Psoas muscle (tissue), 8 donors: ENCODE measurements around the gene CNMD. TPM values are rescaled to one million over a fixed set of nuclear protein-coding genes. Genes with fewer than 3 reads are reported as not detected.
"Not testable (repeated sequence)": the region's sequence is repeated elsewhere in the genome, so short reads cannot be mapped to it uniquely, and the experiment has no call there.

Experiments
- ATAC-seq, 4 donors: fragments of 200-7000 bp; cut with Tn5 transposase; one replicate each; pipeline ENCODE4 v1.9.1; 2020; ENCODE audit warnings: moderate library complexity in 3 of 4, mild to moderate bottlenecking in 2 of 4
- DNase-seq, 2 donors: peaks; one replicate each; pipeline ENCODE4 v3.0.0-alpha.2; 2020
- H3K27ac ChIP-seq: fragments of 200-600 bp; one replicate; pipeline ENCODE4 v1.8.0; 2022
- H3K27me3 ChIP-seq, 3 donors: fragments of 200-600 bp in 1 of 3; one replicate each; pipeline versions ENCODE4 v1.6.1 to v1.8.0; 2013 to 2022; ENCODE audit warnings: low read length in 2 of 3, mild to moderate bottlenecking in 2 of 3, moderate library complexity in 1 of 3; ENCODE audit not compliant: insufficient read depth in 3 of 3
- H3K36me3 ChIP-seq, 2 donors: fragments of 200-600 bp in 1 of 2; one replicate each; pipeline versions ENCODE4 v1.6.1 to v1.8.0; 2013 to 2022; ENCODE audit warnings: low read depth in 1 of 2, mild to moderate bottlenecking in 1 of 2, moderate library complexity in 1 of 2; ENCODE audit not compliant: insufficient read depth in 1 of 2
- H3K4me1 ChIP-seq: fragments of 200-600 bp; one replicate; pipeline ENCODE4 v1.8.0; 2022
- H3K4me3 ChIP-seq: fragments of 200-600 bp; one replicate; pipeline ENCODE4 v1.8.0; 2022; ENCODE audit warnings: mild to moderate bottlenecking
- H3K9me3 ChIP-seq: fragments of 200-600 bp; one replicate; pipeline ENCODE4 v1.8.0; 2022
- WGBS, 3 donors: extraction: QIAGEN DNeasy Blood & Tissue Kit; methylation state at CpG; one replicate each; pipeline versions ENCODE4 v1.1.6 to v1.1.7; 2013; 5-methylcytosine and 5-hydroxymethylcytosine counted together
- intact Hi-C, 2 donors: fragments of 100-400 bp; cut with DNase I; formaldehyde crosslinking; loops; one replicate each; pipeline versions ENCODE4 v1.11.0 to v1.14.2; 2022
- polyA plus RNA-seq, 3 donors: library from polyadenylated mRNA; stranded (reverse); fragments of 200-250 nt; gene quantifications; one replicate each; pipeline ENCODE4 v1.2.3, GENCODE V29; 2013
- total RNA-seq, 4 donors: library from RNA; stranded (reverse); fragmentation: NEBNext Ultra II Directional in 2 of 4; extraction: Animal tissue kit (Norgen Biotek cat#: 25700) in 2 of 4; gene quantifications; one replicate each; pipeline versions ENCODE4 v1.2.1 to v1.2.4, GENCODE V29; 2021 to 2023
- TF ChIP-seq, protein P1 (sequence below): fragments of 200-600 bp; IDR thresholded peaks from one replicate; pipeline ENCODE4 v1.8.0; 2022; ENCODE audit warnings: antibody characterized with exemption
- donor health status: healthy with polysubstance abuse.
- donor health status: DM: no; HTN: no; CAD: no; lungs with moderate emphysema.
- donor health status: Bipolar disorder and iron deficiency.
- donor health status: healthy.
- donor health status: DM: yes; HTN: yes; CAD: no.
- donor health status: DM: no; HTN: no; CAD: no.
- donor health status: DM: no; HTN: no; CAD: no.
- donor health status: DM: yes; HTN: yes; CAD: no.

CNMD gene
- total and polyA plus RNA-seq, 7 donors = not detected

GRCh38 chr13:52736891-52737290, 2.7 kb downstream of the CNMD start:
- intact Hi-C loops = no loop called here
- peaks cover 0 to 30% (median 15%) of the 10 kb centered on the region in 3 donors for H3K27me3 ChIP-seq
- DNase-seq (no peak), ATAC-seq (no peak)
- no peaks in the 10 kb centered on the region for H3K4me1 ChIP-seq
- no peaks in the 10 kb centered on the region for H3K9me3 ChIP-seq
- WGBS, 3 donors = 92 to 94% (median 94%) methylated on average over 2 of the region's 2 CpGs
- no peaks in the 10 kb centered on the region for H3K36me3 ChIP-seq
- no peak overlapping the region for H3K4me3 ChIP-seq
- no peak overlapping the region for H3K27ac ChIP-seq
- TF ChIP-seq, protein P1, sequence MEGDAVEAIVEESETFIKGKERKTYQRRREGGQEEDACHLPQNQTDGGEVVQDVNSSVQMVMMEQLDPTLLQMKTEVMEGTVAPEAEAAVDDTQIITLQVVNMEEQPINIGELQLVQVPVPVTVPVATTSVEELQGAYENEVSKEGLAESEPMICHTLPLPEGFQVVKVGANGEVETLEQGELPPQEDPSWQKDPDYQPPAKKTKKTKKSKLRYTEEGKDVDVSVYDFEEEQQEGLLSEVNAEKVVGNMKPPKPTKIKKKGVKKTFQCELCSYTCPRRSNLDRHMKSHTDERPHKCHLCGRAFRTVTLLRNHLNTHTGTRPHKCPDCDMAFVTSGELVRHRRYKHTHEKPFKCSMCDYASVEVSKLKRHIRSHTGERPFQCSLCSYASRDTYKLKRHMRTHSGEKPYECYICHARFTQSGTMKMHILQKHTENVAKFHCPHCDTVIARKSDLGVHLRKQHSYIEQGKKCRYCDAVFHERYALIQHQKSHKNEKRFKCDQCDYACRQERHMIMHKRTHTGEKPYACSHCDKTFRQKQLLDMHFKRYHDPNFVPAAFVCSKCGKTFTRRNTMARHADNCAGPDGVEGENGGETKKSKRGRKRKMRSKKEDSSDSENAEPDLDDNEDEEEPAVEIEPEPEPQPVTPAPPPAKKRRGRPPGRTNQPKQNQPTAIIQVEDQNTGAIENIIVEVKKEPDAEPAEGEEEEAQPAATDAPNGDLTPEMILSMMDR = no peak

DNA sequence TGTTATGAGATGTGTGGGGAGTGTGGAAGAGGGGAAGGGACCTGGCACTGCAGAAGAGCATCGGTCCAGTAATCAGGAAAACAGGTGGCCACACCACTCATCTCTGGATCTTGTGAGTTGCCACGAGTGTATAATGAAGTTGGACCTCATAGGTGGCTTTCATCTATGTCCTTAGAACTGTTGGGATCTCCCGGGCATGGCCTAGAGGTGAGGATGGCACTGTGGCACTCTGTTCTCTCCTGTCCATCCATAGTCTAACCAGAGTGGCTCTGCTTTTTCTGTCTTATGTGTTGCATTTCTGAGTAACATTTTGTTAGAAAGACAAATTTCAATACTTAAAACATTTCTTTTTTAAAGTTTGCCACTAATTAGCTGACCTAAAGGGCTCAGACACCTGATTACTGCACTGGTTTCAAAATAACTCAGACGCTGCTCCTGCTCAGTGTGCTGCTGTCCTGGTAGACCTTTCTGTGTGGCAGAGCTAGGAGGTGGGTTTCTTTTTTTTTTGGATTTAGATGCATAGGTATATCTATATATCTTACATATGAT, 5.5 kb downstream of the CNMD start:
- H3K27ac ChIP-seq = no peak overlapping the region
- peaks cover 0 to 8% (median 5%) of the 10 kb centered on the region in 3 donors for H3K27me3 ChIP-seq
- no peak overlapping the region for H3K4me3 ChIP-seq
- 66 to 78% (median 74%) methylated on average over 4 of the region's 4 CpGs for WGBS, 3 donors
- ATAC-seq (no peak), DNase-seq (no peak)
- TF ChIP-seq, protein P1 = no peak
- H3K36me3 ChIP-seq = no peaks in the 10 kb centered on the region
- no peaks in the 10 kb centered on the region for H3K4me1 ChIP-seq
- no peaks in the 10 kb centered on the region for H3K9me3 ChIP-seq
- intact Hi-C loops = no loop called here

DNA sequence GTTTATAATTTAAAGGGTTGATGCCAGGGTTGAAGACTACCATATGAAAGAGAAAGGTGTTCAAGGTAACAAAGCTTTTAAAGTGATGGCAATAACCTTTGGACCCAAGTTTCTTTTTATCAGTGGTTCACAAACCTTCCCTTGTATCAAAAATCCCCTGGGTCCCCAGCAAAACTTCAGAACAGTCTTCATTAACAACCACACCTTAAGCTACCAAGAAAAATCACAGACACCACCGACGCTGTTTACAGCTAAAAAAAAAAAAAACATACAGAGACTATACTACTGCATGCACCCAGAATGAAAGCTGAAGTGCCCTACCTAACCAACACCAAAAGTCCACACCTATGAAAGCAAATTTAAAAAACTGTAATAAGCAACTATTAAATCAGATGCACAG, 13.4 kb downstream of the CNMD start:
- Histone ChIP-seq H3K4me3 (no peak overlapping the region), H3K27me3 (no peaks in the 10 kb centered on the region), H3K36me3 (no peaks in the 10 kb centered on the region), H3K9me3 (no peaks in the 10 kb centered on the region), H3K27ac (no peak overlapping the region), H3K4me1 (no peaks in the 10 kb centered on the region)
- 84 to 86% (median 85%) methylated on average over 2 of the region's 2 CpGs for WGBS, 3 donors
- ATAC-seq (no peak), DNase-seq (no peak)
- TF ChIP-seq, protein P1 = no peak
- intact Hi-C loops = no loop called here

DNA sequence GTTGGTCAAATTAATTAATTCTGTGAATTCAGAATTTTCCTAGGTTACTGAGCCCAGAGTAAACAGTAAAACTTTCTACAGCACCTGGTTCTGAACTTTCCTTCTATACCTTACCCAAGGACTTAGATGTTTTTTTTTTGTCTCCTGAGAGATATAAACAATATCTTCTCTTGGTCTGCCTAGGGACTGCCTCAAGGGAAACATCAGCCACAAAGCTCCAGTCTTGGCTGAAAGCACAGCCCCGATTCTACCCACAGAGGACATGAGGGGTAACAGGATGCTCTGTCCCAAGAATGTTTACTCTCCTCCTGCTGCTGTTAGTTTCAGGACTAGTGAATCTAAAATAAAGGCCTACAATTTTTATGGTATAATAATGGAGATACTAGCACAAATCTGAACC, 14.3 kb downstream of the CNMD start:
- Histone ChIP-seq H3K4me1 (no peaks in the 10 kb centered on the region), H3K27ac (no peak overlapping the region), H3K4me3 (no peak overlapping the region), H3K27me3 (no peaks in the 10 kb centered on the region), H3K36me3 (no peaks in the 10 kb centered on the region), H3K9me3 (no peaks in the 10 kb centered on the region)
- 65 to 73% (median 65%) methylated on average over 1 of the region's 1 CpG for WGBS, 3 donors
- ATAC-seq (no peak), DNase-seq (no peak)
- TF ChIP-seq, protein P1 = no peak
- intact Hi-C loops = no loop called here

- TF ChIP-seq, protein P1 = no peak
- Histone ChIP-seq H3K27ac (no peak overlapping the region), H3K27me3 (no peaks in the 10 kb centered on the region), H3K9me3 (no peaks in the 10 kb centered on the region), H3K4me3 (no peak overlapping the region), H3K36me3 (no peaks in the 10 kb centered on the region), H3K4me1 (no peaks in the 10 kb centered on the region)
- WGBS, 3 donors = 83 to 87% (median 85%) methylated on average over 4 of the region's 4 CpGs
- intact Hi-C loops = no loop called here
- DNase-seq (no peak), ATAC-seq (no peak)
These were observed 16.4 kb downstream of the CNMD start for GRCh38 chr13:52723181-52723580.

GRCh38 chr13:52721356-52721755, 18.3 kb downstream of the CNMD start:
- intact Hi-C loops, H3K27ac ChIP-seq, H3K27me3 ChIP-seq, H3K4me3 ChIP-seq, DNase-seq, H3K9me3 ChIP-seq, H3K36me3 ChIP-seq, ATAC-seq, H3K4me1 ChIP-seq: not testable (repeated sequence)
- 93 to 97% (median 96%) methylated on average over 2 of the region's 2 CpGs for WGBS, 3 donors

GRCh38 chr13:52720904-52721303, 18.7 kb downstream of the CNMD start:
- ATAC-seq, H3K27ac ChIP-seq, DNase-seq, intact Hi-C loops, H3K9me3 ChIP-seq, H3K36me3 ChIP-seq, H3K27me3 ChIP-seq, H3K4me3 ChIP-seq, H3K4me1 ChIP-seq: not testable (repeated sequence)
- 68 to 75% (median 71%) methylated on average over 6 to 7 of the region's 7 CpGs for WGBS, 3 donors
